Fibroblast of peridontal ligament (primary cell): ENCODE data around the gene KIF12.
"Not testable (repeated sequence)": the region's sequence is repeated elsewhere in the genome, so short reads cannot be mapped to it uniquely, and the experiment has no call there.

ENCODE experiments used
- DNase-seq: peaks from one replicate; pipeline ENCODE4 v3.0.0-alpha.2; 2010; ENCODE audit errors: extremely low read depth

The KIF12 gene

DNA sequence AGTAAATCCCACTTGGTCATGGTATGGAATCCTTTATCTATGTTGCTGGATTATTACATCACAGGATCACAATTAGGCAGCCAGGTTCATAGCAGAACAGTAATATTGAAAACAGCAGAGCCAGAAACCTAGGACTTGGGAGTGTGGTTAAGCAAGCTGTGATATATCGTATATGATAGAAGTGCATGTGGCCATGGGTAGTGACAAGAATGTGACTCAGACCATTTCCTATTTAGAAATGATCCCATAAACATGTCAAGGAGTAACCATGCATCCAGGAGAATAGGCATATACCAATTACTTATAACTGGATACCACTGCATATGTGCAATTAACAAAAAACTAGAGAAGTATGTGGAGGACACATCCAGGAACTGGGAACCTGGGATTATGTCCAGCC lies 52.2 kb downstream of the KIF12 start:
- DNase-seq = no peak

DNA sequence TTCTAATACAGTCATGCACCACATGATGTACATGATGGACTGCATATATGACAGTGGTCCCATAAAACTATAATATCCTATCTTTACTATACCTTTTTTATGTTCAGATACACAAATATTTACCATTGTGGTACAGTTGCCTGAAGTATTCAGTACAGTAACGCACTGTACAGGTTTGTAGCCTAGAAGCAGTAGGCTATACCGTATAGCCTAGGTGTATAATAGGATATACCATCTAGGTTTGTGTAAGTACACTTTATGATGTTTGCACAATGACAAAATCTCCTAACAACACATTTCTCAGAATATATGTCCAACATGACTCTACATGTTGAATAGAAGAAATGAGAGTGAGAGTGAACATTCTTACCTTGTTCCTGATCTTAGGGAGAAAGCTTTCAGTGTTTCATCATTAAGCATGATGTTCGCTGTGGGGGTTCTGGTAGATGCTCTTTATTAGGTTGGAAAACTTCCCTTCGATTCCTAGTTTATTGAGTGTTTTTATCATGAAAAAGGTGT lies 52.8 kb downstream of the KIF12 start:
- no peak for DNase-seq

DNA sequence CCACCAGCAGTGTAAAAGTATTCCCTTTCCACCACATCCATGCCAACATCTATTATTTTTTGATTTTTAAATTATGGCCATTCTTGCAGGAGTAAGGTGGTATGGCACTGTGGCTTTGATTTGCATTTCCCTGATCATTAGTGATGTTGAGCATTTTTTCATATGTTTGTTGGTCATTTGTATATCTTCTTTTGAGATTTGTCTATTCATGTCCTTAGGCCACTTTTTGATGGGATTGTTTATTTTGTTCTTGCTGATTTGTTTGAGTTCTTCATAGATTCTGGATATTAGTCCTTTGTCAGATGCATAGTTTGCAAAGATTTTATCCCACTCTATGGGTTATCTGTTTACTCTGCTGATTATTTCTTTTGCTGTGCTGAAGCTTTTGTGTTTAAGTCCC lies 55.4 kb downstream of the KIF12 start:
- not testable (repeated sequence) for DNase-seq
